Epidermal melanocyte (primary cell): ENCODE measurements around the gene CNTN4.

ENCODE experiments used
- DNase-seq: peaks from one replicate; pipeline ENCODE4 v3.0.0; 2011; ENCODE audit warnings: low spot score; ENCODE audit not compliant: insufficient read length

The CNTN4 gene

GRCh38 chr3:2677501-2677900 lies 578.8 kb downstream of the CNTN4 start:
- no peak for DNase-seq

- DNase-seq, result no peak
Observed at GRCh38 chr3:2680236-2680635, 581.6 kb downstream of the CNTN4 start.

- DNase-seq, result no peak
Observed at GRCh38 chr3:2684046-2684445, 585.4 kb downstream of the CNTN4 start.

GRCh38 chr3:2686816-2687502 lies 588.3 kb downstream of the CNTN4 start:
- no peak for DNase-seq

- no peak for DNase-seq
Observed at GRCh38 chr3:2697589-2697988, 598.9 kb downstream of the CNTN4 start.

- no peak for DNase-seq
Observed at GRCh38 chr3:2701471-2701870, 602.8 kb downstream of the CNTN4 start.

- DNase-seq, result no peak
Observed at GRCh38 chr3:2706144-2706835, 607.6 kb downstream of the CNTN4 start.

- no peak for DNase-seq
Observed at GRCh38 chr3:2706836-2707210, 608.2 kb downstream of the CNTN4 start.

GRCh38 chr3:2711081-2711480 lies 612.4 kb downstream of the CNTN4 start:
- DNase-seq, result no peak

- no peak for DNase-seq
Observed at GRCh38 chr3:2713923-2714322, 615.3 kb downstream of the CNTN4 start.

- DNase-seq, result no peak
Observed at GRCh38 chr3:2714834-2715233, 616.2 kb downstream of the CNTN4 start.

GRCh38 chr3:2727101-2727500 lies 628.4 kb downstream of the CNTN4 start:
- no peak for DNase-seq

- DNase-seq, result no peak
Observed at GRCh38 chr3:2727610-2728318, 629.1 kb downstream of the CNTN4 start.

- no peak for DNase-seq
Observed at GRCh38 chr3:2731843-2732242, 633.2 kb downstream of the CNTN4 start.

- no peak for DNase-seq
Observed at GRCh38 chr3:2735392-2735894, 636.8 kb downstream of the CNTN4 start.

GRCh38 chr3:2741516-2741915 lies 642.9 kb downstream of the CNTN4 start:
- no peak for DNase-seq

GRCh38 chr3:2765002-2765579 lies 666.4 kb downstream of the CNTN4 start:
- no peak for DNase-seq

GRCh38 chr3:2770451-2770850 lies 671.8 kb downstream of the CNTN4 start:
- no peak for DNase-seq

- DNase-seq, result no peak
Observed at GRCh38 chr3:2771193-2771592, 672.5 kb downstream of the CNTN4 start.

GRCh38 chr3:2771741-2772140 lies 673.1 kb downstream of the CNTN4 start:
- no peak for DNase-seq

- DNase-seq, result no peak
Observed at GRCh38 chr3:2772803-2773202, 674.1 kb downstream of the CNTN4 start.
